Gastrocnemius medialis (tissue), 4 donors: Measurements from ENCODE around the gene MRC1. TPM values are rescaled to one million over a fixed set of nuclear protein-coding genes. Genes with fewer than 3 reads are reported as not detected.

Experiments
- ATAC-seq, 2 donors: fragments of 150-250 bp; one replicate each; pipeline ENCODE4 v1.9.1; 2016
- DNase-seq, 2 donors: peaks; one replicate each; pipeline ENCODE4 v3.0.0-alpha.2; 2019
- H3K27ac ChIP-seq, 4 donors: fragments of 200-600 bp; sonication (generic); 1 replicate in 1 of 4; 2 replicates in 3 of 4; pipeline ENCODE4 v1.5.1; 2016 to 2018; ENCODE audit warnings: mild to moderate bottlenecking in 2 of 4, moderate library complexity in 1 of 4
- H3K27me3 ChIP-seq, 3 donors: fragments of 200-600 bp; sonication (generic) in 2 of 3; 1 replicate in 1 of 3; 2 replicates in 2 of 3; pipeline versions ENCODE4 v1.5.1 to v1.6.0; 2016 to 2019; ENCODE audit warnings: mild to moderate bottlenecking in 1 of 3, moderate library complexity in 1 of 3
- H3K36me3 ChIP-seq, 2 donors: fragments of 200-600 bp; sonication (generic) in 1 of 2; one replicate each; pipeline ENCODE4 v1.5.1; 2017 to 2018
- H3K4me1 ChIP-seq, 2 donors: fragments of 200-600 bp; sonication (generic) in 1 of 2; one replicate each; pipeline ENCODE4 v1.5.1; 2016 to 2017; ENCODE audit warnings: mild to moderate bottlenecking in 2 of 2
- H3K4me3 ChIP-seq, 4 donors: fragments of 200-600 bp; sonication (generic) in 3 of 4; 1 replicate in 1 of 4; 2 replicates in 3 of 4; pipeline ENCODE4 v1.5.1; 2016 to 2019; ENCODE audit warnings: mild to moderate bottlenecking in 2 of 4
- H3K9me3 ChIP-seq, 3 donors: fragments of 200-600 bp; sonication (generic) in 2 of 3; 1 replicate in 1 of 3; 2 replicates in 2 of 3; pipeline ENCODE4 v1.5.1; 2016 to 2019
- CTCF ChIP-seq, 5 experiments: fragments of 450-650 bp in 3 of 5; fragments of 200-600 bp in 2 of 5; sonication (generic) in 2 of 5; IDR thresholded peaks in 4 of 5; conservative IDR thresholded peaks in 1 of 5; 1 replicate in 4 of 5; 2 replicates in 1 of 5; pipeline ENCODE4 v1.5.1; 2016 to 2019; ENCODE audit warnings: antibody characterized with exemption in 5 of 5, mild to moderate bottlenecking in 3 of 5, moderate library complexity in 3 of 5
- POLR2A ChIP-seq, 2 donors: fragments of 450-650 bp; IDR thresholded peaks; one replicate each; pipeline ENCODE4 v1.6.1; 2017; ENCODE audit warnings: antibody characterized with exemption in 2 of 2, mild to moderate bottlenecking in 2 of 2, moderate library complexity in 2 of 2
- in situ Hi-C, 4 donors: fragments of 200-750 bp; cut with MboI; loops; one replicate each; pipeline versions ENCODE4 v1.15.0 to v1.8.0; 2017; ENCODE audit warnings: low sequenced_read_pairs in 4 of 4
- intact Hi-C: fragments of 100-400 bp; cut with DNase I; formaldehyde crosslinking; loops from one replicate; pipeline ENCODE4 v1.15.1; 2023; ENCODE audit warnings: low total_unique reads
- total RNA-seq, 4 donors: library from RNA; depleted of rRNA; stranded (reverse); fragments of >200 nt; gene quantifications; one replicate each; pipeline versions ENCODE4 v1.1.0 to v1.2.3, GENCODE V29; 2016

The MRC1 gene
- total RNA-seq, 4 donors from 2014 or later = 5.3 to 13.6 (median 9.3) TPM

- no peak for ATAC-seq
- H3K27ac ChIP-seq = no peak overlapping the region
- no peaks in the 10 kb centered on the region for H3K9me3 ChIP-seq
- in situ Hi-C loops = loop anchor here in 1 of 4 donors (25.0 kb wide), 1 partner anchor 297 kb away; no protein-coding TSS in a partner anchor
- intact Hi-C loops = no loop called here
- no peaks in the 10 kb centered on the region for H3K36me3 ChIP-seq
- no peak for DNase-seq
- H3K27me3 ChIP-seq = no peaks in the 10 kb centered on the region
- H3K4me3 ChIP-seq = no peak overlapping the region
- TF ChIP-seq POLR2A (IDR thresholded peaks at IDR 0.05) (no peak), CTCF (IDR thresholded peaks at IDR 0.05 in 4 of 5, conservative IDR thresholded peaks at IDR 0.05 in 1 of 5) (no peak)
- no peaks in the 10 kb centered on the region for H3K4me1 ChIP-seq
These were observed 106.0 kb downstream of the MRC1 start for GRCh38 chr10:17915181-17915580.

- no peak for ATAC-seq
- in situ Hi-C loops (loop anchor here in 1 of 4 donors (25.0 kb wide), 1 partner anchor 294 kb away; no protein-coding TSS in a partner anchor), intact Hi-C loops (no loop called here)
- Histone ChIP-seq H3K4me1 (peaks cover 0 to 7% of the 10 kb centered on the region in 2 donors), H3K4me3 (no peak overlapping the region), H3K27me3 (no peaks in the 10 kb centered on the region), H3K27ac (no peak overlapping the region), H3K9me3 (no peaks in the 10 kb centered on the region), H3K36me3 (no peaks in the 10 kb centered on the region)
- no peak for DNase-seq
- TF ChIP-seq POLR2A (IDR thresholded peaks at IDR 0.05) (no peak), CTCF (IDR thresholded peaks at IDR 0.05 in 4 of 5, conservative IDR thresholded peaks at IDR 0.05 in 1 of 5) (no peak)
These were observed 109.2 kb downstream of the MRC1 start for GRCh38 chr10:17918187-17918903.

- TF ChIP-seq POLR2A (IDR thresholded peaks at IDR 0.05) = no peak
- no peak for TF ChIP-seq CTCF (IDR thresholded peaks at IDR 0.05 in 4 of 5, conservative IDR thresholded peaks at IDR 0.05 in 1 of 5)
- H3K36me3 ChIP-seq = no peaks in the 10 kb centered on the region
- peaks cover 0 to 12% of the 10 kb centered on the region in 2 donors for H3K4me1 ChIP-seq
- intact Hi-C loops (no loop called here), in situ Hi-C loops (loop anchor here in 1 of 4 donors (25.0 kb wide), 1 partner anchor 291 kb away; no protein-coding TSS in a partner anchor)
- no peak overlapping the region for H3K4me3 ChIP-seq
- no peaks in the 10 kb centered on the region for H3K9me3 ChIP-seq
- ATAC-seq = no peak
- no peaks in the 10 kb centered on the region for H3K27me3 ChIP-seq
- no peak overlapping the region for H3K27ac ChIP-seq
- DNase-seq = no peak
These were observed 112.2 kb downstream of the MRC1 start for GRCh38 chr10:17921378-17921777.

- no peak overlapping the region for H3K4me3 ChIP-seq
- H3K4me1 ChIP-seq = peaks cover 0 to 12% of the 10 kb centered on the region in 2 donors
- H3K9me3 ChIP-seq = no peaks in the 10 kb centered on the region
- ATAC-seq = peak; percentile 54 to 58
- intact Hi-C loops = no loop called here
- no peaks in the 10 kb centered on the region for H3K36me3 ChIP-seq
- no peaks in the 10 kb centered on the region for H3K27me3 ChIP-seq
- H3K27ac ChIP-seq = no peak overlapping the region
- TF ChIP-seq CTCF (IDR thresholded peaks at IDR 0.05 in 4 of 5, conservative IDR thresholded peaks at IDR 0.05 in 1 of 5) = no peak
- no peak for TF ChIP-seq POLR2A (IDR thresholded peaks at IDR 0.05)
- in situ Hi-C loops = loop anchor here in 1 of 4 donors (25.0 kb wide), 1 partner anchor 289 kb away; no protein-coding TSS in a partner anchor
- peak in 1 of 2 donors; percentile 27 for DNase-seq
These were observed 114.6 kb downstream of the MRC1 start for GRCh38 chr10:17923728-17924127.
